HCT116 (cell line): ENCODE measurements around the gene CXCL13. TPM values are rescaled to one million over a fixed set of nuclear protein-coding genes. Genes with fewer than 3 reads are reported as not detected.

Source experiments
- ATAC-seq: fragments of 200-7000 bp; cut with Tn5 transposase; 2 replicates; pipeline ENCODE4 v1.9.1; 2020; ENCODE audit warnings: mild to moderate bottlenecking, moderate library complexity
- BruUV-seq: library from RNA; stranded (reverse); fragments of 400-500 nt; replicated peaks from 2 replicates; lab custom pipeline; 2021; lab: Mats Ljungman, UMichigan
- CTCF ChIA-PET: fragments of 300-600 bp; sonication (Branson Sonifier 250); formaldehyde crosslinking; loops from one replicate; lab custom pipeline; 2021; ENCODE audit warnings: antibody characterized with exemption; lab: Charles Lee
- POLR2A ChIA-PET: fragments of 300-600, 350-600 bp; sonication (Branson Sonifier 250); formaldehyde crosslinking; loops from one replicate; lab custom pipeline; 2021; ENCODE audit warnings: antibody characterized with exemption; lab: Charles Lee
- RAD21 ChIA-PET, 2 experiments: fragments of 300-600 bp; sonication (Branson Sonifier 250); formaldehyde crosslinking; loops; one replicate each; lab custom pipeline; 2023; ENCODE audit warnings: low total read pairs in 2 of 2; ENCODE audit not compliant: uncharacterized antibody in 2 of 2, unreplicated experiment in 2 of 2, low non-redundant PET in 1 of 2; lab: Charles Lee
- DNase-seq: peaks from one replicate; pipeline ENCODE4 v3.0.0-alpha.2; 2010; ENCODE audit warnings: low read depth, low spot score
- H2AFZ ChIP-seq: fragments of 200-600 bp; shearing (Covaris generic), sonication (generic); 2 replicates; pipeline ENCODE4 v1.6.1; 2017; ENCODE audit warnings: low read depth, mixed run types, mixed read lengths, antibody characterized with exemption, low read length; ENCODE audit not compliant: poor library complexity, severe bottlenecking
- H3K27ac ChIP-seq: 2 replicates; pipeline ENCODE4 v1.5.1; 2012; ENCODE audit warnings: low read depth, low read length
- H3K27me3 ChIP-seq: fragments of 200-600 bp; sonication (generic); 2 replicates; pipeline ENCODE4 v1.6.1; 2016; ENCODE audit warnings: mixed run types, low read length, mixed read lengths; ENCODE audit not compliant: insufficient read depth
- H3K36me3 ChIP-seq, 2 experiments: fragments of 200-500 bp in 1 of 2; fragments of 200-600 bp in 1 of 2; sonication (Bioruptor generic) in 1 of 2; sonication (generic) in 1 of 2; 2 replicates each; pipeline versions ENCODE4 v1.5.1 to v1.6.1; 2014 to 2016; ENCODE audit warnings: low read length in 2 of 2, inconsistent platforms in 1 of 2, mixed read lengths in 1 of 2, mixed run types in 1 of 2; ENCODE audit not compliant: insufficient read depth in 2 of 2, control insufficient read depth in 1 of 2
- H3K4me1 ChIP-seq, 2 experiments: fragments of 200-600 bp in 1 of 2; sonication (generic) in 1 of 2; 2 replicates each; pipeline versions ENCODE4 v1.5.1 to v1.6.1; 2012 to 2017; ENCODE audit warnings: low read length in 2 of 2, inconsistent platforms in 1 of 2, mild to moderate bottlenecking in 1 of 2, mixed read lengths in 1 of 2, mixed run types in 1 of 2, moderate library complexity in 1 of 2; ENCODE audit not compliant: insufficient read depth in 2 of 2, control insufficient read depth in 1 of 2
- H3K4me2 ChIP-seq: fragments of 200-600 bp; sonication (generic); 2 replicates; pipeline ENCODE4 v1.6.1; 2017; ENCODE audit warnings: mixed run types, low read length, mixed read lengths
- H3K4me3 ChIP-seq, 2 experiments: fragments of 200-600 bp in 1 of 2; sonication (generic) in 1 of 2; replicated peaks in 1 of 2; 2 replicates each; pipeline ENCODE4 v1.5.1; 2011 to 2016; ENCODE audit warnings: low read length in 2 of 2, control low read depth in 1 of 2, low read depth in 1 of 2, mild to moderate bottlenecking in 1 of 2, mixed read lengths in 1 of 2, mixed run types in 1 of 2
- H3K79me2 ChIP-seq: fragments of 200-600 bp; sonication (generic); 2 replicates; pipeline ENCODE4 v1.6.1; 2017; ENCODE audit warnings: mild to moderate bottlenecking, mixed run types, low read length, moderate library complexity, mixed read lengths; ENCODE audit not compliant: insufficient read depth
- H3K9ac ChIP-seq: fragments of 200-600 bp; sonication (generic); 2 replicates; pipeline ENCODE4 v1.6.1; 2016; ENCODE audit warnings: low read length, mixed read lengths
- H3K9me2 ChIP-seq: fragments of 200-600 bp; sonication (generic), shearing (Covaris generic); 2 replicates; pipeline ENCODE4 v1.6.1; 2017; ENCODE audit warnings: mixed run types, mild to moderate bottlenecking, moderate library complexity; ENCODE audit not compliant: insufficient read depth
- H3K9me3 ChIP-seq, 2 experiments: fragments of 200-500 bp in 1 of 2; fragments of 200-600 bp in 1 of 2; sonication (Bioruptor generic) in 1 of 2; sonication (generic) in 1 of 2; 2 replicates each; pipeline ENCODE4 v1.6.1; 2014 to 2017; ENCODE audit warnings: low read length in 2 of 2, mixed read lengths in 2 of 2, inconsistent platforms in 1 of 2, low read depth in 1 of 2, mild to moderate bottlenecking in 1 of 2, mixed run types in 1 of 2, moderate library complexity in 1 of 2; ENCODE audit not compliant: control insufficient read depth in 1 of 2, insufficient read depth in 1 of 2
- H4K20me1 ChIP-seq: fragments of 200-600 bp; sonication (generic), shearing (Covaris generic); 2 replicates; pipeline ENCODE4 v1.6.1; 2017; ENCODE audit warnings: mixed run types, mild to moderate bottlenecking, moderate library complexity; ENCODE audit not compliant: insufficient read depth
- CBX3 ChIP-seq: IDR thresholded peaks from 2 replicates; pipeline ENCODE4 v1.6.1; 2012; ENCODE audit warnings: low read depth
- CEBPB ChIP-seq: IDR thresholded peaks from 2 replicates; pipeline ENCODE4 v1.6.1; 2012; ENCODE audit warnings: low read depth
- EZH2 ChIP-seq: fragments of 200-600 bp; sonication (generic); IDR thresholded peaks from 2 replicates; pipeline ENCODE4 v1.6.1; 2017; ENCODE audit warnings: antibody characterized with exemption, mixed run types
- JUND ChIP-seq: IDR thresholded peaks from 2 replicates; pipeline ENCODE4 v1.6.1; 2012
- POLR2A ChIP-seq: IDR thresholded peaks from 2 replicates; pipeline ENCODE4 v1.7.0; 2011; ENCODE audit warnings: borderline replicate concordance; ENCODE audit not compliant: insufficient read depth, insufficient read length; ENCODE audit errors: extremely low read depth
- POLR2AphosphoS5 ChIP-seq: IDR thresholded peaks from 2 replicates; pipeline ENCODE4 v1.6.1; 2011; ENCODE audit warnings: mild to moderate bottlenecking, low read depth, low read length, moderate library complexity
- SIN3A ChIP-seq: IDR thresholded peaks from 2 replicates; pipeline ENCODE4 v1.6.1; 2012; ENCODE audit warnings: low read depth
- YY1 ChIP-seq: IDR thresholded peaks from 2 replicates; pipeline ENCODE4 v1.6.1; 2011; ENCODE audit warnings: low read length, low read depth, moderate library complexity, mild to moderate bottlenecking; ENCODE audit not compliant: insufficient replicate concordance; ENCODE audit errors: extremely low read depth
- ZFX ChIP-seq: fragments of 450-650 bp; IDR thresholded peaks from 2 replicates; pipeline ENCODE4 v1.6.1; 2017
- ZNF274 ChIP-seq: fragments of 200-500 bp; sonication (Bioruptor generic); IDR thresholded peaks from 2 replicates; pipeline ENCODE4 v1.6.1; 2014; ENCODE audit warnings: mild to moderate bottlenecking, low read depth, low read length, inconsistent platforms
- intact Hi-C: fragments of 100-400 bp; cut with micrococcal nuclease; formaldehyde crosslinking; loops from 2 replicates; pipeline ENCODE4 v1.10.0; 2022
- total RNA-seq: library from RNA; stranded (reverse); gene quantifications from one replicate; pipeline ENCODE4 v1.2.1, GENCODE V29; 2021; ENCODE audit not compliant: unreplicated experiment
- TF ChIP-seq, protein P1 (sequence below): IDR thresholded peaks from 2 replicates; pipeline ENCODE4 v1.6.1; 2012
- TF ChIP-seq, protein P2 (sequence below): IDR thresholded peaks from 2 replicates; pipeline ENCODE4 v1.6.1; 2012; ENCODE audit warnings: low read depth
- TF ChIP-seq, protein P3 (sequence below), 3 experiments: fragments of 200-600 bp in 1 of 3; sonication (generic) in 1 of 3; IDR thresholded peaks in 2 of 3; conservative IDR thresholded peaks in 1 of 3; 2 replicates each; pipeline ENCODE4 v1.5.1; 2012 to 2017; ENCODE audit warnings: low read depth in 2 of 3, low read length in 2 of 3, antibody characterized with exemption in 1 of 3, borderline replicate concordance in 1 of 3, control low read depth in 1 of 3, mild to moderate bottlenecking in 1 of 3, mixed read lengths in 1 of 3, mixed run types in 1 of 3, moderate library complexity in 1 of 3; ENCODE audit not compliant: insufficient read depth in 1 of 3

Gene CXCL13
- total RNA-seq, 1 experiment from 2014 or later, result not detected

DNA sequence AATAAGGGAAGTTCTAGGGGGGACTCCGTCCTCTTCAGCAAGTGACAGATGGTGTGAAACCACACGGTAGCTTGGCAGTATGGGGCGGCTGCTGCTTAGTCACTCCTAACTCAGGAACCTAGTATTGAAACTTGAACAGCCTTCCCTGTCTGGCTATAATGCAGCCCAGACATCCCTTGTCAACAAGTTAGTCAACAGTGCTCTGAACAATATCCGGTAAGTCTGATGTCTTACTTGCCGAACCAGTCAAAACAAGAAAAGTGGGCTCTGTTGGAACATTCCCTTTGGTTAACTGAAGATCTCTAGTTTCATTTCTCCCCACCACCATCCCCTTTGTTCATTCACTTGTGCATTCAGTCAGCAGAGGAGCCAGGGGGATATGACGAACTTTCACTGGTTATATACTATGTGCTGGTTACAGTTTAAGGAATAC lies 18.7 kb upstream of the CXCL13 start:
- DNase-seq, result no peak
- BruUV-seq, result no TSS peak
- Histone ChIP-seq H3K79me2 (no peaks in the 10 kb centered on the region), H3K4me1 (no peaks in the 10 kb centered on the region), H3K9me3 (no peaks in the 10 kb centered on the region), H2AFZ (no peak overlapping the region), H3K9ac (no peak overlapping the region), H4K20me1 (no peaks in the 10 kb centered on the region), H3K4me2 (no peak overlapping the region), H3K4me3 (no peak overlapping the region), H3K27me3 (no peaks in the 10 kb centered on the region), H3K36me3 (no peaks in the 10 kb centered on the region), H3K27ac (no peak overlapping the region), H3K9me2 (no peaks in the 10 kb centered on the region)
- no peak for ATAC-seq
- intact Hi-C loops, result no loop called here
- ChIA-PET RAD21 (no interaction called here), CTCF (no interaction called here), POLR2A (no interaction called here)
- TF ChIP-seq POLR2A (no peak), EZH2 (no peak), CEBPB (no peak), JUND (no peak), SIN3A (no peak), POLR2AphosphoS5 (no peak), ZNF274 (no peak), CBX3 (no peak), YY1 (no peak)
- TF ChIP-seq, protein P1, sequence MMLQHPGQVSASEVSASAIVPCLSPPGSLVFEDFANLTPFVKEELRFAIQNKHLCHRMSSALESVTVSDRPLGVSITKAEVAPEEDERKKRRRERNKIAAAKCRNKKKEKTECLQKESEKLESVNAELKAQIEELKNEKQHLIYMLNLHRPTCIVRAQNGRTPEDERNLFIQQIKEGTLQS, result no peak

DNA sequence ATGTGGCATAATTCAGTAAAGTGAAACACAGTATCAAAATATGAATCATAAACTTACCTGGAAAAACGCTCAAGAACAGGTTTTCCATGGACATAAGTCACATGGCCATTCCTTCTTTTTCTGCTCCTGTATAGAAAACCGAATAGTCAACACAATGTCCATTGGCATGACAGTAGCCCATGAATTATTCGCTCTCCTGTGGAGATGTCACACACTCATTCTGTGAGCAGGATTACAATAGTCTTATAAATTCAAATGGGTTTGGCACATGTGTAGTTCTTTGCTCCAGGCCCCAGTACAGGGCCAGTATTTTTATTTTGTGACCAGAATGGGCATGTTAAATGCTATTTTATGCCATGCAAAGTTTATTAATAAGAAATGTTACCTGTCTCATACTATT lies 15.1 kb upstream of the CXCL13 start:
- Histone ChIP-seq H3K4me3 (no peak overlapping the region), H4K20me1 (no peaks in the 10 kb centered on the region), H3K27me3 (no peaks in the 10 kb centered on the region), H3K9ac (no peak overlapping the region), H3K4me1 (no peaks in the 10 kb centered on the region), H2AFZ (no peak overlapping the region), H3K36me3 (no peaks in the 10 kb centered on the region), H3K27ac (no peak overlapping the region), H3K4me2 (no peak overlapping the region), H3K79me2 (no peaks in the 10 kb centered on the region), H3K9me2 (no peaks in the 10 kb centered on the region), H3K9me3 (no peaks in the 10 kb centered on the region)
- RAD21 ChIA-PET, result no interaction called here
- intact Hi-C loops, result no loop called here
- CTCF ChIA-PET, result no interaction called here
- TF ChIP-seq CEBPB (no peak), ZFX (no peak), ZNF274 (no peak), EZH2 (no peak), SIN3A (no peak), CBX3 (no peak)
- TF ChIP-seq, protein P2, sequence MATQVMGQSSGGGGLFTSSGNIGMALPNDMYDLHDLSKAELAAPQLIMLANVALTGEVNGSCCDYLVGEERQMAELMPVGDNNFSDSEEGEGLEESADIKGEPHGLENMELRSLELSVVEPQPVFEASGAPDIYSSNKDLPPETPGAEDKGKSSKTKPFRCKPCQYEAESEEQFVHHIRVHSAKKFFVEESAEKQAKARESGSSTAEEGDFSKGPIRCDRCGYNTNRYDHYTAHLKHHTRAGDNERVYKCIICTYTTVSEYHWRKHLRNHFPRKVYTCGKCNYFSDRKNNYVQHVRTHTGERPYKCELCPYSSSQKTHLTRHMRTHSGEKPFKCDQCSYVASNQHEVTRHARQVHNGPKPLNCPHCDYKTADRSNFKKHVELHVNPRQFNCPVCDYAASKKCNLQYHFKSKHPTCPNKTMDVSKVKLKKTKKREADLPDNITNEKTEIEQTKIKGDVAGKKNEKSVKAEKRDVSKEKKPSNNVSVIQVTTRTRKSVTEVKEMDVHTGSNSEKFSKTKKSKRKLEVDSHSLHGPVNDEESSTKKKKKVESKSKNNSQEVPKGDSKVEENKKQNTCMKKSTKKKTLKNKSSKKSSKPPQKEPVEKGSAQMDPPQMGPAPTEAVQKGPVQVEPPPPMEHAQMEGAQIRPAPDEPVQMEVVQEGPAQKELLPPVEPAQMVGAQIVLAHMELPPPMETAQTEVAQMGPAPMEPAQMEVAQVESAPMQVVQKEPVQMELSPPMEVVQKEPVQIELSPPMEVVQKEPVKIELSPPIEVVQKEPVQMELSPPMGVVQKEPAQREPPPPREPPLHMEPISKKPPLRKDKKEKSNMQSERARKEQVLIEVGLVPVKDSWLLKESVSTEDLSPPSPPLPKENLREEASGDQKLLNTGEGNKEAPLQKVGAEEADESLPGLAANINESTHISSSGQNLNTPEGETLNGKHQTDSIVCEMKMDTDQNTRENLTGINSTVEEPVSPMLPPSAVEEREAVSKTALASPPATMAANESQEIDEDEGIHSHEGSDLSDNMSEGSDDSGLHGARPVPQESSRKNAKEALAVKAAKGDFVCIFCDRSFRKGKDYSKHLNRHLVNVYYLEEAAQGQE, result no peak
- TF ChIP-seq, protein P3, sequence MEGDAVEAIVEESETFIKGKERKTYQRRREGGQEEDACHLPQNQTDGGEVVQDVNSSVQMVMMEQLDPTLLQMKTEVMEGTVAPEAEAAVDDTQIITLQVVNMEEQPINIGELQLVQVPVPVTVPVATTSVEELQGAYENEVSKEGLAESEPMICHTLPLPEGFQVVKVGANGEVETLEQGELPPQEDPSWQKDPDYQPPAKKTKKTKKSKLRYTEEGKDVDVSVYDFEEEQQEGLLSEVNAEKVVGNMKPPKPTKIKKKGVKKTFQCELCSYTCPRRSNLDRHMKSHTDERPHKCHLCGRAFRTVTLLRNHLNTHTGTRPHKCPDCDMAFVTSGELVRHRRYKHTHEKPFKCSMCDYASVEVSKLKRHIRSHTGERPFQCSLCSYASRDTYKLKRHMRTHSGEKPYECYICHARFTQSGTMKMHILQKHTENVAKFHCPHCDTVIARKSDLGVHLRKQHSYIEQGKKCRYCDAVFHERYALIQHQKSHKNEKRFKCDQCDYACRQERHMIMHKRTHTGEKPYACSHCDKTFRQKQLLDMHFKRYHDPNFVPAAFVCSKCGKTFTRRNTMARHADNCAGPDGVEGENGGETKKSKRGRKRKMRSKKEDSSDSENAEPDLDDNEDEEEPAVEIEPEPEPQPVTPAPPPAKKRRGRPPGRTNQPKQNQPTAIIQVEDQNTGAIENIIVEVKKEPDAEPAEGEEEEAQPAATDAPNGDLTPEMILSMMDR (IDR thresholded peaks at IDR 0.05 in 2 of 3, conservative IDR thresholded peaks at IDR 0.05 in 1 of 3; ENCODE audit: borderline replicate concordance in 1 of 3, insufficient read depth in 1 of 3, low read depth in 2 of 3, low read length in 2 of 3), result no peak
- BruUV-seq, result no TSS peak
- no peak for DNase-seq
- POLR2A ChIA-PET, result no interaction called here
- ATAC-seq, result no peak
